Measurements from ENCODE around the gene FRY. TPM values are rescaled to one million over a fixed set of nuclear protein-coding genes. Genes with fewer than 3 reads are reported as not detected.

The FRY gene
- total and polyA plus RNA-seq, 9 of the 15 experiments (the other 6 are each of a cell fraction or from before 2014, with no cell fraction given): 0.03 to 0.31 (median 0.11) TPM; not detected in 3

DNA sequence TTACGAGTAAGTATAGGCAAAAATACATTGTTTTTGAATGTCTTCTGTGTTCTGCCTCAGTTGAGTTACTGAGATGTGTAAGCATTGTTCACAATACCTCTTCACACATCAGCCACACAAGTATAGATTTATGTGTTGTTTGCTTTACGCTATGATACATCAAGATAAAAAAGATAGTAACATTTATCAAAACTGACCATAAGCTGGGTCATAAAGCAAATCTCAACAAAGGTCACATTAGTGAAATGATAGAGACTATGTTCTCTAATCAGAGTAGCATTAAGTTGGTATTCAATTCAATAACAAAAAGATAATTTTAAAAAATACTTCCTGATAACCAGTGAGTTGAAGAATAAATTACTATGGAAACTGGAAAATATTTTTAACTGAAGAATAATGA is 156.1 kb downstream of the FRY start:
- ChIA-PET CTCF (ENCODE audit: low intra/inter-chr PET ratio) (no interaction called here), POLR2A (no interaction called here)
- no peaks in the 10 kb centered on the region for H3K4me1 ChIP-seq (replicated peaks in 1 of 2; ENCODE audit: control insufficient read depth in 2 of 2, insufficient read depth in 2 of 2, low read length in 2 of 2)
- DNase-seq (ENCODE audit: extremely low read depth in 1 of 4, low spot score in 3 of 4) (no peak), FAIRE-seq (no peak), ATAC-seq (no peak)
- no TSS peak for BruUV-seq (replicated peaks)
- no peaks in the 10 kb centered on the region for H3K27me3 ChIP-seq (ENCODE audit: control insufficient read depth in 2 of 2, insufficient read depth in 2 of 2, low read length in 2 of 2)
- H3K9ac ChIP-seq (ENCODE audit: insufficient read depth in 1 of 2, low read depth in 2 of 2, low read length in 2 of 2): no peak overlapping the region
- H3K9me3 ChIP-seq (replicated peaks; ENCODE audit: control insufficient read depth, insufficient read depth, low read depth, low read length): no peaks in the 10 kb centered on the region
- H2AFZ ChIP-seq (ENCODE audit: low read depth, low read length): no peak overlapping the region
- no peaks in the 10 kb centered on the region for H4K20me1 ChIP-seq (replicated peaks; ENCODE audit: control insufficient read depth, insufficient read depth, low read length)
- intact Hi-C loops (cut with micrococcal nuclease) (no loop called here), in situ Hi-C loops (cut with MboI) (no loop called here)
- TF ChIP-seq WHSC1 (IDR thresholded peaks at IDR 0.05; ENCODE audit: low read length): no peak
- no peak for TF ChIP-seq SRF (CRISPR knock-in tag; IDR thresholded peaks at IDR 0.05)
- TF ChIP-seq, protein P1, sequence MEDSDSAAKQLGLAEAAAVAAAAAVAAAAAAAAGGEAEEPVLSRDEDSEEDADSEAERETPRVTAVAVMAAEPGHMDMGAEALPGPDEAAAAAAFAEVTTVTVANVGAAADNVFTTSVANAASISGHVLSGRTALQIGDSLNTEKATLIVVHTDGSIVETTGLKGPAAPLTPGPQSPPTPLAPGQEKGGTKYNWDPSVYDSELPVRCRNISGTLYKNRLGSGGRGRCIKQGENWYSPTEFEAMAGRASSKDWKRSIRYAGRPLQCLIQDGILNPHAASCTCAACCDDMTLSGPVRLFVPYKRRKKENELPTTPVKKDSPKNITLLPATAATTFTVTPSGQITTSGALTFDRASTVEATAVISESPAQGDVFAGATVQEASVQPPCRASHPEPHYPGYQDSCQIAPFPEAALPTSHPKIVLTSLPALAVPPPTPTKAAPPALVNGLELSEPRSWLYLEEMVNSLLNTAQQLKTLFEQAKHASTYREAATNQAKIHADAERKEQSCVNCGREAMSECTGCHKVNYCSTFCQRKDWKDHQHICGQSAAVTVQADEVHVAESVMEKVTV (CRISPR knock-in tag; IDR thresholded peaks at IDR 0.05): no peak
- TF ChIP-seq DPF2 (IDR thresholded peaks at IDR 0.05): no peak
- TF ChIP-seq NFATC3 (IDR thresholded peaks at IDR 0.05): no peak
- TF ChIP-seq MTF1 (CRISPR knock-in tag; IDR thresholded peaks at IDR 0.05; ENCODE audit: borderline replicate concordance): no peak
- no peak for TF ChIP-seq U2AF2 (optimal IDR thresholded peaks at IDR 0.05; ENCODE audit: low read depth, low read length)
- no peak for TF ChIP-seq NR4A1 (CRISPR knock-in tag; IDR thresholded peaks at IDR 0.05)
- TF ChIP-seq NR4A1 (tag; IDR thresholded peaks at IDR 0.05): no peak
- TF ChIP-seq GTF2A2 (tag; IDR thresholded peaks at IDR 0.05): no peak
- no peak for TF ChIP-seq ZNF175 (CRISPR knock-in tag; IDR thresholded peaks at IDR 0.05; ENCODE audit: low read depth)
- no peak for TF ChIP-seq HOXB6 (CRISPR knock-in tag; IDR thresholded peaks at IDR 0.05; ENCODE audit: borderline replicate concordance)
- no peak for TF ChIP-seq STAG1 (CRISPR knock-in tag; IDR thresholded peaks at IDR 0.05; ENCODE audit: borderline replicate concordance)
- TF ChIP-seq HDGF (IDR thresholded peaks at IDR 0.05): no peak
- TF ChIP-seq ZNF133 (CRISPR knock-in tag; IDR thresholded peaks at IDR 0.05): no peak
- no peak for TF ChIP-seq POU5F1 (IDR thresholded peaks at IDR 0.05; ENCODE audit: borderline replicate concordance, low read depth, low read length, partially characterized antibody)
- H3K4me2 ChIP-seq (ENCODE audit: insufficient read depth, low read length): no peak overlapping the region
- no peaks in the 10 kb centered on the region for H3K36me3 ChIP-seq (ENCODE audit: control insufficient read depth, insufficient read depth, low read length)
- no peaks in the 10 kb centered on the region for H3K79me2 ChIP-seq (ENCODE audit: control insufficient read depth, insufficient read depth, low read length)
- H3K27ac ChIP-seq (ENCODE audit: extremely low read depth, low read depth, low read length): no peak overlapping the region
- no peaks in the 10 kb centered on the region for H3K9me1 ChIP-seq (ENCODE audit: control insufficient read depth, insufficient read depth, low read length)
- 0% methylated on average over 2 of the region's 2 CpGs for WGBS (ENCODE audit: insufficient coverage, low coverage, missing lambda C conversion rate)
- no peak overlapping the region for H3K4me3 ChIP-seq

All from K562 (cell line).